Thyroid gland (tissue), 4 donors: ENCODE measurements around the gene SP3. TPM values are rescaled to one million over a fixed set of nuclear protein-coding genes. Genes with fewer than 3 reads are reported as not detected.

Experiments
- DNase-seq, 2 donors: peaks; one replicate each; pipeline ENCODE4 v3.0.0-alpha.2; 2019
- H3K27ac ChIP-seq, 3 donors: fragments of 200-600 bp; sonication (generic); 1 replicate in 2 of 3; 2 replicates in 1 of 3; pipeline ENCODE4 v1.5.1; 2016 to 2019; ENCODE audit warnings: mild to moderate bottlenecking in 1 of 3, moderate library complexity in 1 of 3
- H3K27me3 ChIP-seq: fragments of 200-600 bp; sonication (generic); one replicate; pipeline ENCODE4 v1.5.1; 2019
- H3K36me3 ChIP-seq, 2 donors: fragments of 200-600 bp; sonication (generic); one replicate each; pipeline ENCODE4 v1.5.1; 2016 to 2019
- H3K4me1 ChIP-seq, 2 donors: fragments of 200-600 bp; sonication (generic); one replicate each; pipeline ENCODE4 v1.5.1; 2017 to 2019
- H3K4me3 ChIP-seq, 3 donors: fragments of 200-600 bp; sonication (generic); replicated peaks in 1 of 3; 1 replicate in 2 of 3; 2 replicates in 1 of 3; pipeline ENCODE4 v1.5.1; 2016; ENCODE audit warnings: mild to moderate bottlenecking in 1 of 3
- H3K9me3 ChIP-seq: fragments of 200-600 bp; sonication (generic); one replicate; pipeline ENCODE4 v1.5.1; 2017
- POLR2A ChIP-seq, 2 donors: fragments of 450-650 bp; IDR thresholded peaks; one replicate each; pipeline ENCODE4 v1.6.1; 2017; ENCODE audit warnings: antibody characterized with exemption in 2 of 2, mild to moderate bottlenecking in 2 of 2, moderate library complexity in 1 of 2
- WGBS, 2 donors: methylation state at CpG; one replicate each; pipeline ENCODE4 v1.1.5; 2017; 5-methylcytosine and 5-hydroxymethylcytosine counted together
- intact Hi-C: fragments of 100-400 bp; cut with DNase I; formaldehyde crosslinking; loops from one replicate; pipeline ENCODE4 v1.15.1; 2023
- total RNA-seq, 4 donors: library from RNA; depleted of rRNA; stranded (reverse); fragments of >200 nt; gene quantifications; one replicate each; pipeline ENCODE4 v1.2.3, GENCODE V29; 2016
- TF ChIP-seq, protein P1 (sequence below), 6 experiments: fragments of 200-600 bp in 3 of 6; fragments of 450-650 bp in 3 of 6; sonication (generic) in 3 of 6; IDR thresholded peaks; one replicate each; pipeline ENCODE4 v1.5.1; 2016 to 2019; ENCODE audit warnings: antibody characterized with exemption in 6 of 6, mild to moderate bottlenecking in 2 of 6, inconsistent platforms in 1 of 6, moderate library complexity in 1 of 6

Gene SP3
- total RNA-seq, 4 donors from 2014 or later: 152 to 237 (median 186) TPM

DNA sequence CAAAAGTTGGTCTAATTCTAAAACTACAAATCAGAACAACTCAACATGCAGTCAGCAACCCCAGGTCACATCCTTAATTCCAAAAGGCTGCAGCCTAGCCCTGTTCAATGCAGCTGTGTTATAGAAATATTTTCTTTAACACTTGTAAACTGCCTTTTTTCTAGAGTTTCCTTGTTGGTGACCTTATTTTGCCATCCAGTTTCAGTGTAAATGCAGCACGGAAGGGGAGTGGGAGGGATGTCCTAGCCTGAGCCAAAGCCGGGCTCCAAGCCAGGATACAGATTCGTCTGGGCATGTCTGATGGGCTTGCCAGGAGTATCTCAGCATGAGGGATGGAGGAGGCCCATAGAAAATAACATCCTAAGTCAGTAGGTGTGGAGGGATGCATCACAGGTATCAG lies 17.7 kb upstream of the SP3 start:
- Histone ChIP-seq H3K27me3 (no peaks in the 10 kb centered on the region), H3K27ac (no peak overlapping the region), H3K36me3 (no peaks in the 10 kb centered on the region), H3K4me1 (peaks cover 7 to 21% of the 10 kb centered on the region in 2 donors), H3K9me3 (no peaks in the 10 kb centered on the region), H3K4me3 (no peak overlapping the region)
- 13 to 20% methylated on average over 3 of the region's 3 CpGs for WGBS, 2 donors
- TF ChIP-seq POLR2A (IDR thresholded peaks at IDR 0.05): no peak
- peak; percentile 49 to 67 for DNase-seq
- intact Hi-C loops: no loop called here

DNA sequence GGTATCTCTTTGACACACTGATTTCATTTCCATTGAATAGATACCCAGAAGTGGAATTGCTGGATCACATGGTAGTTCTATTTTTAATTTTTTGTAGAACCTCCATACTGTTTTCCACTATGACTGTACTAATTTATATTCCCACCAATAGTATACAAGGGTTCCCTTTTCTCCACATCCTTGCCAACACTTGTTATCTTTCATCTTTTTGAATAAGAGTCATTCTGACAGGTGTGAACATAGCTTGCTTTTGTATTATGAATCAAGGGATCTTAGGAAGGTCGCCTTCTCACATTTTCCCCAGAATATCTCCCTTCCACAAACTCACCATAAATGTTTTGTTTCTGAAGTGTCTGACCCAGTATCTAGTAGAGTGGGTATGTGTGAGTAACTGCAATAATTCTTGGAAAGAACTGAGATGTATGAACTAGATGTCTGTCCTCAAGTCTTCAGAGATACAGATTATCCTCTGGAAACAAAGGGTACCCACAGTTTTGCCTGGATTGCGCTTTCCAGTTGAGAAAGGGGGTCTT lies 17.1 kb upstream of the SP3 start:
- TF ChIP-seq, protein P1, sequence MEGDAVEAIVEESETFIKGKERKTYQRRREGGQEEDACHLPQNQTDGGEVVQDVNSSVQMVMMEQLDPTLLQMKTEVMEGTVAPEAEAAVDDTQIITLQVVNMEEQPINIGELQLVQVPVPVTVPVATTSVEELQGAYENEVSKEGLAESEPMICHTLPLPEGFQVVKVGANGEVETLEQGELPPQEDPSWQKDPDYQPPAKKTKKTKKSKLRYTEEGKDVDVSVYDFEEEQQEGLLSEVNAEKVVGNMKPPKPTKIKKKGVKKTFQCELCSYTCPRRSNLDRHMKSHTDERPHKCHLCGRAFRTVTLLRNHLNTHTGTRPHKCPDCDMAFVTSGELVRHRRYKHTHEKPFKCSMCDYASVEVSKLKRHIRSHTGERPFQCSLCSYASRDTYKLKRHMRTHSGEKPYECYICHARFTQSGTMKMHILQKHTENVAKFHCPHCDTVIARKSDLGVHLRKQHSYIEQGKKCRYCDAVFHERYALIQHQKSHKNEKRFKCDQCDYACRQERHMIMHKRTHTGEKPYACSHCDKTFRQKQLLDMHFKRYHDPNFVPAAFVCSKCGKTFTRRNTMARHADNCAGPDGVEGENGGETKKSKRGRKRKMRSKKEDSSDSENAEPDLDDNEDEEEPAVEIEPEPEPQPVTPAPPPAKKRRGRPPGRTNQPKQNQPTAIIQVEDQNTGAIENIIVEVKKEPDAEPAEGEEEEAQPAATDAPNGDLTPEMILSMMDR (IDR thresholded peaks at IDR 0.05): no peak
- no peak for TF ChIP-seq POLR2A (IDR thresholded peaks at IDR 0.05)
- no peak for DNase-seq
- Histone ChIP-seq H3K36me3 (no peaks in the 10 kb centered on the region), H3K27ac (no peak overlapping the region), H3K4me3 (no peak overlapping the region), H3K9me3 (no peaks in the 10 kb centered on the region), H3K27me3 (no peaks in the 10 kb centered on the region), H3K4me1 (peaks cover 7 to 21% of the 10 kb centered on the region in 2 donors)
- intact Hi-C loops: no loop called here
- WGBS, 2 donors: 95 to 98% methylated on average over 2 of the region's 2 CpGs

DNA sequence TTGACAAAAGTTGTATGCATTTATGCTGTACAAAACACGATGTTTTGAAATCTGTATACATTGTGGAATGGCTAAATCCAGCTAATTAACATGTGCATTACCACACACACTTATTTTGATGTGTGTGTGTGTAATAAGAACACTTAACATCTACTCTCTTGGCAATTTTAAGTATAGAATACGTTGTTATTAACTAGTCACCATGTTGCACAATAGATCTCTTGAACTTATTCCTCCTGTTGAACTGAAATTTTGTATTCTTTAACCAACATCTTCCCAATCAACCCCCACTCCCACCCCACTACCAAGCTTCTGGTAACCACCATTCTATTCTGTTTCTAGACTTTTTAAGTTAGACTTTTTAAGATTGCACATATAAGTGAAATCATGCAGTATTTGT lies 16.3 kb upstream of the SP3 start:
- Histone ChIP-seq H3K27ac (no peak overlapping the region), H3K27me3 (no peaks in the 10 kb centered on the region), H3K4me3 (no peak overlapping the region), H3K4me1 (peaks cover 7 to 21% of the 10 kb centered on the region in 2 donors), H3K9me3 (no peaks in the 10 kb centered on the region), H3K36me3 (no peaks in the 10 kb centered on the region)
- intact Hi-C loops: no loop called here
- 88 to 91% methylated on average over 2 of the region's 2 CpGs for WGBS, 2 donors
- DNase-seq: no peak
- no peak for TF ChIP-seq POLR2A (IDR thresholded peaks at IDR 0.05)
- TF ChIP-seq, protein P1 (IDR thresholded peaks at IDR 0.05): no peak

DNA sequence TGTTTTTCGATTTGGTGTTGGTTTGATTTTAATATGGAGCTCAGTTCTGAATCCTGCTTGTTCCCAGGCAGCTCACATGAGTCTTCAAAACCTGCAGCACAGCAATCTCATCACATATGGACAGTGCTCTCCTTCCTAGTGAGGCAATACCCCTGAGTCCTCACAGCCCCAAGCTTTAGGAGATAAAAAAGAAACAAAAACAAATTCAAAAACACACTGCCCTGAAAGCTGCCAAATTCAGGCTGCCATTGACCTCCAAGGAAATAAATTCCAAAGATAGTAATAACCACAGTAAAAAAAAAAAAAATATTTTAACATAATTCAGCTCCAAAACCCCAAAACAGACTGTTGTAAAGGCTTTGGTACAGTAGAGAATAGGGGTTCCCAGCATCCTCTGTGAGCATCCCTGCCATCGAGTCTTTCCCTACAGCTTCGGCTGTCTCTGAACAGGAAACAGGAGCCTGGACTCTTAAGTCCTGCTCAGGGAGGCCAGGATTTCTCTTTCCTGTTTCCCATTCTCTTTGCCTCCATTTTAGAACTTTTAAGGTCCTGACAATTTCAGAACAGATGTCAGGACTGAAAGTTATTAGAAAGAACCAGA lies 14.7 kb upstream of the SP3 start:
- H3K9me3 ChIP-seq: no peaks in the 10 kb centered on the region
- no peak for TF ChIP-seq POLR2A (IDR thresholded peaks at IDR 0.05)
- TF ChIP-seq, protein P1 (IDR thresholded peaks at IDR 0.05): no peak
- H3K4me1 ChIP-seq: peaks cover 1 to 11% of the 10 kb centered on the region in 2 donors
- H3K4me3 ChIP-seq: no peak overlapping the region
- no peak overlapping the region for H3K27ac ChIP-seq
- no peak for DNase-seq
- intact Hi-C loops: no loop called here
- no peaks in the 10 kb centered on the region for H3K36me3 ChIP-seq
- 71 to 73% methylated on average over 3 of the region's 3 CpGs for WGBS, 2 donors
- H3K27me3 ChIP-seq: no peaks in the 10 kb centered on the region

DNA sequence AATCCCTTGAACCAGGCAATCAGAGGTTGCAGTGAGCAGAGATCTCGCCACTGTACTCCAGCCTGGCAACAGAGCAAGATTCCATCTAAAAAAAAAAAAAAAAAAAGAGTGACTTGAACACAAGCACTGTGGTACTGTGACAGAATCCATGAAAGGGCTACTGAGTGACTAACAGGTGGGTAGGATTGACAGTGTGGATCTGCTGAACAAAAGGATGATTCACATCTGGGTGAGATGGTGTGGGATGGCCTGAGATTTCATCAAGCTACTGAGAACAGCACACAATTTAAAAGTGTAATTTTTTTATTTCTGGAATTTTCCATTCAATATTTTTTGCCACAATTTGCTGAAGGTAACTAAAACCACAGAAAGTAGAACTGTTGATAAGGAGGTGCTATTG lies 13.3 kb upstream of the SP3 start:
- intact Hi-C loops: no loop called here
- WGBS, 2 donors: 100% methylated on average over 1 of the region's 1 CpG

More for the DNA sequence above, 13.3 kb upstream of the SP3 start:
- no peak for TF ChIP-seq POLR2A (IDR thresholded peaks at IDR 0.05)
- TF ChIP-seq, protein P1 (IDR thresholded peaks at IDR 0.05): no peak
- Histone ChIP-seq H3K9me3 (no peaks in the 10 kb centered on the region), H3K27ac (no peak overlapping the region), H3K4me1 (peaks cover 0 to 8% of the 10 kb centered on the region in 2 donors), H3K36me3 (no peaks in the 10 kb centered on the region), H3K4me3 (no peak overlapping the region), H3K27me3 (no peaks in the 10 kb centered on the region)
- no peak for DNase-seq
